Measurements from ENCODE around the gene PACS1. TPM values are rescaled to one million over a fixed set of nuclear protein-coding genes. Genes with fewer than 3 reads are reported as not detected.

PACS1 gene
- total RNA-seq, 1 experiment from 2014 or later: 100 TPM

DNA sequence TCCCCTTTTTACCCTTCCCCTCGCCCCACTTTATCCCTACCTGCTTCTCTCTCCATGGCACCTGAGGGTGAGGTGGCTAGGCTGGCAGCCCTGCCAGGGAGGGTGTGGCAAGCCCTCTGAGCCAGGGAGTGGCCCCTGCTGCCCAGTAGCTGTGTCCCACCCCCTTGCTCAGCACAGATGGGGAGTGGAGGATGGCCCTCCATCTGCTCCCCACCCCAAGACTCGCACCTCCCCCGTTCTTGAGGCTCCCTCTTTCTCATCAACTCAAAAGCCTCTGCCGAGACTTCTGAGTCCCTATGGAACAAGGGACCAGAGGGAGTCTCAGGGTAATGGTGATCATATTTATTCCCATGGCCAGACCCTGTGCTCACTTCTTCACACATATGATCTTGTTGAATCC is 223.3 kb downstream of the PACS1 start:
- H3K9me2 ChIP-seq (ENCODE audit: insufficient read depth): no peaks in the 10 kb centered on the region
- H3K4me1 ChIP-seq (replicated peaks; ENCODE audit: insufficient read depth): peaks cover 11% of the 10 kb centered on the region
- H3K79me2 ChIP-seq (ENCODE audit: low read depth): peaks cover 4% of the 10 kb centered on the region
- no peaks in the 10 kb centered on the region for H4K20me1 ChIP-seq (ENCODE audit: insufficient read depth)
- TF ChIP-seq, protein P1, sequence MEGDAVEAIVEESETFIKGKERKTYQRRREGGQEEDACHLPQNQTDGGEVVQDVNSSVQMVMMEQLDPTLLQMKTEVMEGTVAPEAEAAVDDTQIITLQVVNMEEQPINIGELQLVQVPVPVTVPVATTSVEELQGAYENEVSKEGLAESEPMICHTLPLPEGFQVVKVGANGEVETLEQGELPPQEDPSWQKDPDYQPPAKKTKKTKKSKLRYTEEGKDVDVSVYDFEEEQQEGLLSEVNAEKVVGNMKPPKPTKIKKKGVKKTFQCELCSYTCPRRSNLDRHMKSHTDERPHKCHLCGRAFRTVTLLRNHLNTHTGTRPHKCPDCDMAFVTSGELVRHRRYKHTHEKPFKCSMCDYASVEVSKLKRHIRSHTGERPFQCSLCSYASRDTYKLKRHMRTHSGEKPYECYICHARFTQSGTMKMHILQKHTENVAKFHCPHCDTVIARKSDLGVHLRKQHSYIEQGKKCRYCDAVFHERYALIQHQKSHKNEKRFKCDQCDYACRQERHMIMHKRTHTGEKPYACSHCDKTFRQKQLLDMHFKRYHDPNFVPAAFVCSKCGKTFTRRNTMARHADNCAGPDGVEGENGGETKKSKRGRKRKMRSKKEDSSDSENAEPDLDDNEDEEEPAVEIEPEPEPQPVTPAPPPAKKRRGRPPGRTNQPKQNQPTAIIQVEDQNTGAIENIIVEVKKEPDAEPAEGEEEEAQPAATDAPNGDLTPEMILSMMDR (conservative IDR thresholded peaks at IDR 0.05): no peak
- TF ChIP-seq EZH2 (IDR thresholded peaks at IDR 0.05; ENCODE audit: low read depth): no peak
- no TSS peak for BruUV-seq (replicated peaks)
- DNase-seq: no peak
- no peaks in the 10 kb centered on the region for H3K36me3 ChIP-seq (ENCODE audit: low read depth)
- ChIA-PET CTCF (no interaction called here), POLR2A (ENCODE audit: unreplicated experiment) (no interaction called here)
- H3K27me3 ChIP-seq (ENCODE audit: insufficient read depth, low read depth): peaks cover 10% of the 10 kb centered on the region; the same call in 1 of the 2 replicates
- H3K4me2 ChIP-seq: no peak overlapping the region
- intact Hi-C loops (cut with micrococcal nuclease; ENCODE audit: unreplicated experiment): no loop called here
- no peak overlapping the region for H3K27ac ChIP-seq
- no peak overlapping the region for H2AFZ ChIP-seq
- peaks cover 20% of the 10 kb centered on the region for H3F3A ChIP-seq (ENCODE audit: insufficient read depth, low read depth)
- H3K9me3 ChIP-seq (ENCODE audit: insufficient read depth, low read depth): no peaks in the 10 kb centered on the region
- H3K4me3 ChIP-seq: no peak overlapping the region

DNA sequence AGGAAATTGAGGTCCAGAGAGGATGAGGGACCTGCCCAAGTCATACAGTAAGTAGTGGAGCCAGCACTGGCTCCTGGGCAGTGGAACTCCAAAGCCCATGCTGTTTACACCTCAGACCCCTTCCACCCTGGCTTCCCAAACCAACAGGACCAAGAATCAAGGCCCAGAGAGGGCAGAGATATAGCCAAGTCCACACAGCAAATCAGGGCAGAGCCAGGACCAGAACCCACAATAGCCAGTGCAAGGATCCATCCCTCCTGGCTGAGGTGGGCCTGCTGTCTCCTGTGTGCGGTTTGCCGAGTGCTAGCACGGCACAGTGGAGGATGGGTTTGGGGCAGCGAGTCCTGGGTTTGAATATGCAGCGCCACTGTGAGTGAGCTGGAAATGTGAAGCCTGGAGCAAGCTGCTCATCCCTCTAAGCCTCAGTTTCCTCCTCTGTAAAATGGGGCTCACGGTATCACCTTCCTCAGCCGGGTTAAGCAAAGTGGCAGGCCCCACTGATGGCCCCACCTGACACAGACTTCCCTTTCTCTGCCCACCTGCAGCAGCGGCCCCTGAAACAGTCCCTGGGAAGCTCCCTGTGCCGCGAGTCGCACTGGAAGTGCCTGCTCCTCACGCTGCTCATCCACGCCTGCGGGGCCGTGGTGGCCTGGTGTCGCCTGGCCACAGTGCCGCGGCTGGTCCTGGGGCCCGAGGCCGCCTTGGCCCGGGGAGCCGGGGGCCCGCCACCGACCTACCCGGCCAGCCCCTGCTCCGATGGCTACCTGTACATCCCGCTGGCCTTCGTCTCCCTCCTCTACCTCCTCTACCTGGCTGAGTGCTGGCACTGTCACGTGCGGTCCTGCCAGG is 223.9 kb downstream of the PACS1 start:
- ChIA-PET CTCF (no interaction called here), POLR2A (ENCODE audit: unreplicated experiment) (no interaction called here)
- Histone ChIP-seq H3K27me3 (ENCODE audit: insufficient read depth, low read depth) (peaks cover 11% of the 10 kb centered on the region; the same call in 1 of the 2 replicates), H3K9me2 (ENCODE audit: insufficient read depth) (no peaks in the 10 kb centered on the region), H3K4me1 (replicated peaks; ENCODE audit: insufficient read depth) (peaks cover 11% of the 10 kb centered on the region), H3K4me3 (no peak overlapping the region), H3K9me3 (ENCODE audit: insufficient read depth, low read depth) (no peaks in the 10 kb centered on the region), H3K79me2 (ENCODE audit: low read depth) (no peaks in the 10 kb centered on the region), H3K4me2 (no peak overlapping the region), H2AFZ (no peak overlapping the region), H3K36me3 (ENCODE audit: low read depth) (no peaks in the 10 kb centered on the region), H3F3A (ENCODE audit: insufficient read depth, low read depth) (peaks cover 20% of the 10 kb centered on the region), H4K20me1 (ENCODE audit: insufficient read depth) (no peaks in the 10 kb centered on the region), H3K27ac (no peak overlapping the region)
- TF ChIP-seq, protein P1 (conservative IDR thresholded peaks at IDR 0.05): no peak
- no peak for DNase-seq
- intact Hi-C loops (cut with micrococcal nuclease; ENCODE audit: unreplicated experiment): no loop called here
- no TSS peak for BruUV-seq (replicated peaks)

Other genes with a start within 250 kb of the PACS1 start
- not detected in 2 replicates for gene SNX32, start 236.3 kb upstream of the PACS1 start, total RNA-seq (2021)
- gene CFL1, start 212.1 kb upstream of the PACS1 start, total RNA-seq (2021): 1,598 and 1,798 TPM in 2 replicates
- gene MUS81, start 209.8 kb upstream of the PACS1 start, total RNA-seq (2021): 62.7 and 64.2 TPM in 2 replicates
- 18.1 and 32.3 TPM in 2 replicates for gene EFEMP2, start 197.5 kb upstream of the PACS1 start, total RNA-seq (2021)
- not detected in 2 replicates for gene CTSW, start 190.4 kb upstream of the PACS1 start, total RNA-seq (2021)
- 105 and 141 TPM in 2 replicates for gene FIBP, start 181.8 kb upstream of the PACS1 start, total RNA-seq (2021)
- gene CCDC85B, start 179.6 kb upstream of the PACS1 start, total RNA-seq (2021): 45.0 and 95.0 TPM in 2 replicates
- 58.8 and 69.9 TPM in 2 replicates for gene FOSL1, start 169.9 kb upstream of the PACS1 start, total RNA-seq (2021)
- 36.5 and 43.9 TPM in 2 replicates for gene C11orf68, start 151.2 kb upstream of the PACS1 start, total RNA-seq (2021)
- 196 and 220 TPM in 2 replicates for gene DRAP1, start 150.8 kb upstream of the PACS1 start, total RNA-seq (2021)
- gene TSGA10IP, start 124.8 kb upstream of the PACS1 start, total RNA-seq (2021): not detected in 2 replicates
- gene SART1, start 108.5 kb upstream of the PACS1 start, total RNA-seq (2021): 74.6 and 78.8 TPM in 2 replicates
- gene EIF1AD, start 68.1 kb upstream of the PACS1 start, total RNA-seq (2021): 42.9 and 55.2 TPM in 2 replicates
- gene BANF1, start 67.8 kb upstream of the PACS1 start, total RNA-seq (2021): 386 and 513 TPM in 2 replicates
- 52.0 and 58.5 TPM in 2 replicates for gene CST6, start 58.3 kb upstream of the PACS1 start, total RNA-seq (2021)
- 2.3 and 4.2 TPM in 2 replicates for gene CATSPER1, start 43.8 kb upstream of the PACS1 start, total RNA-seq (2021)
- not detected in 2 replicates for gene GAL3ST3, start 21.1 kb upstream of the PACS1 start, total RNA-seq (2021)
- gene SF3B2, start 17.9 kb upstream of the PACS1 start, total RNA-seq (2021): 221 and 224 TPM in 2 replicates
- 48.3 and 58.4 TPM in 2 replicates for gene KLC2, start 187.4 kb downstream of the PACS1 start, total RNA-seq (2021)
- gene RAB1B, start 198.4 kb downstream of the PACS1 start, total RNA-seq (2021): 209 and 232 TPM in 2 replicates
- gene CNIH2, start 207.9 kb downstream of the PACS1 start, total RNA-seq (2021): 5.5 and 6.8 TPM in 2 replicates
- gene YIF1A, start 218.9 kb downstream of the PACS1 start, total RNA-seq (2021): 81.8 and 84.8 TPM in 2 replicates
- gene TMEM151A, start 221.6 kb downstream of the PACS1 start, total RNA-seq (2021): 0.15 and 0.22 TPM in 2 replicates
- not detected in 2 replicates for gene CD248, start 246.8 kb downstream of the PACS1 start, total RNA-seq (2021)